HG03066 (cell line): Measurements from ENCODE around the gene RASGRF2.
"Not testable (repeated sequence)": the region's sequence is repeated elsewhere in the genome, so short reads cannot be mapped to it uniquely, and the experiment has no call there.

Experiments used
- ATAC-seq: cut with Tn5 transposase; IDR thresholded peaks from one replicate; pipeline ENCODE4 v1.9.1; 2021; ENCODE audit warnings: low read depth; ENCODE audit not compliant: unreplicated experiment

RASGRF2 gene

DNA sequence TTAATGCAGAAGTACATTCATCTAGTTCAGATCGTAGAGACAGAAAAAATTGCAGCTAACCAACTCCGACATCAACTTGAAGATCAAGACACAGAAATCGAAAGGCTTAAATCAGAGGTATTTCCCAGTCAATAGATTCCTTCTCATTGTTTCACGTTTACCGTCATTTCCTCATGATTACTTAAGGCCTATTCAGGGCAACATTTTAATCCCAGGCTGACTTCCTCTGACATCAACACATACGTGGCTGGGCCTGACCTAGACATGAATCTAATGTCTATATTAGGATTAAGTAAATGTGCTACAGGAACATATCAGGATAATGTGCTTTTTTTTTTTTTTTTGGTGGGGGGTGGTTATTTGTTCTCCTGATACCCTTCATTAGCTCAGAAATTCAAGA, 107.9 kb downstream of the RASGRF2 start:
- no peak for ATAC-seq

DNA sequence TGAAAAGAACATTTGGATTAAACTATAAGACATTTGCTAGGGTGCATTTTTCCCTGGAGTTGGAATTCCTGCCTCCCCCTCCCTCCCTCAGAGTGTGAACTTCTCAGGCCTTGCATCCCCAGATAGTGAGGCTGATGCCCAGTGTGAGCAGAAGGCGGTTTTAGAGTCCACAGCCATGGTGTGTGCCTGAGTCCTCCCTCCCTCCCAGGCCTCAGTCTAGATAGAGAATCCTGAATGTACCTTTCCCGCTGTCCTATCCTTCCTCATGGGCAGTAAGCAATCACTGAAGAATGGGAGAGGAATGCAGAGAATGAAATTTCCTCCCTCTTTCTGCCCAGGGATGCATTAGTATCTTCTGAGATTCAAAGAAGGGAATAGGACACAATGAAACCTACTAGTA, 108.5 kb downstream of the RASGRF2 start:
- no peak for ATAC-seq

DNA sequence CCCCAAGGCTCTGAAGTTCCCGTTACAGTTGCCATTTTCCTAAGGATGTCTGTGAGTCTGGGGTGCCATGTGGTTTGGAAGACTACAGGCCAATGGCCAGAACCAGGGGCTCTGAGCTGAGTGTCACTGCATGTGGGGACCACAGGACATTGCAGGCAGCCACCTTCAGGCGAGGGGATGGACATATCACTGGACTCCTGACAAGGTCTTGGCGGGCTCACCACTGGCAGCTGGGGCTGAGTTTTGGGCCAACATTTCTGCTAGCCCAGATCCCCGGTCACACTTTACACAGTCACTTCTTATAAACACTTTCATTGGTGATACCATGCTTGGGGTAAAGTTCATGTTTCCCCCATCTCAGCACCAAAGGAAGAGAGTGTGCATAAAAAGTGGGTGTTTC, 109.8 kb downstream of the RASGRF2 start:
- no peak for ATAC-seq

DNA sequence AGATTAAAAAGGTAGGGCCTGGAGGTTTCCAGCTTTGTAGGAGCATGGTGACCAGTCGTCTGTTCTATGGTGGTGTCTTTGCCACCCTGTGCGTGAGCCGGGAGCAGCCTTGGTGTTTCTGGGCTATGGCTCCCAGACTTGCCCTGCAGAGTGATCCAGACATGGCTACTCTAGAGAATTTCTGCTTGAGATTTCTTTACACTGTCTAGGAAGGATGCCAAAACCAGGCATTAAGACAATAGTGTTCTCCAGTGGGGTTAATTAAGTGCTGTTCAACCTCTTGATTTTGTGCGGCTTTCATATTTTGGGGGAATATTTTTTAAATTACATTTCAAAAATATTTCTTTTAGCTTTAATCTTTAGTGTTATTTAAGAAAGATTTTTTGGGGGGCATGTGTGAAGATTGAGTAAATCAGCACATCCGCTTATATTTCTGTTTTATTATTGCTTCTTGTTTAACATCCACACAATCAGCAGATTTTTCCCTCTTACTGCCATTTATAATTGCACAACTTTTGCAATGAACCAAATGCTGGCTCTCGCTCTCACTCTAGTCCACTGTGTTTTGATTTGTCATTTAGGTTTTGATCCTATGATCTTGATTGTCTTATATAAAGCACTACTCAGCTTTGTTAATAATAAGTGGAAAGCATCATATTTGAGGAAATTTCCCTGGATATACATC, 110.5 kb downstream of the RASGRF2 start:
- no peak for ATAC-seq

DNA sequence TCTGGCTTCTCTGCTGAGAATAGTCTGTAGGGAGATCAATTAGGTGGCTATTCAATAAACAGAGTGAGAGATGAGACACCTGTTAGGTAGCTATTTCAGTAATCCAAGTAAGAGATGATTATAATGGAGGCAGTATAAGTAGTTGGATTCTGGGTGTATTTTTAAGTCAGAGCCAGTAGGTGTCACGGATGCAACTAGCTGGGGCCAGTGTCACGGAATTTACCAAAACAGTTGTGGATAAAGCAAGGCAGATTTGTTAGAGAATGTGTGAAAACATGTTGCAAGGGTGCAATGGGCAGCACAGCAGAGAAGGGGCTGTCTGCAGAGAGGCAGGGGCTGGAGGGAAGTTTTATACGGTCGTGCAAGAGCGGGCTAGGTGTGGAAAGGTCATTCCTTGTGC, 114.9 kb downstream of the RASGRF2 start:
- ATAC-seq = no peak

DNA sequence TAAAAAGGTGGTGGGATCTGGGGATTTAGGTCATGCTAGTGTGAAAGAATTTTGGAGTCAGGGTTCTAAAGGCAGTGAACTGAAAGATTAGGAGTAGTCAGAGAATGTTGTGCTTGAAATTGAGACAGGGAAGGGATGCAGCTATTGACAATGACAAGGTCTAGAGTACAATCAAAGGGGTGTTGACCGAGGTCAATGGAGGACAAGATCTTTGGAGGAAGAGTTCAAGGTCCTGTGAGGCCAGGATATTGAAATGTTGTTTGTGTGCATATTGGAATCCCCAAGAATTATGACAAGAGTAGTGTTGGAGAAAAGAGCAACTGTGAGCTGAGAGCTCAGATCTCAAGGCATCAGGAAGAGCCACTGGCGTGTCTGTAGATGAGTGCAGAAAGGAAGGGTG, 116.9 kb downstream of the RASGRF2 start:
- ATAC-seq = no peak

DNA sequence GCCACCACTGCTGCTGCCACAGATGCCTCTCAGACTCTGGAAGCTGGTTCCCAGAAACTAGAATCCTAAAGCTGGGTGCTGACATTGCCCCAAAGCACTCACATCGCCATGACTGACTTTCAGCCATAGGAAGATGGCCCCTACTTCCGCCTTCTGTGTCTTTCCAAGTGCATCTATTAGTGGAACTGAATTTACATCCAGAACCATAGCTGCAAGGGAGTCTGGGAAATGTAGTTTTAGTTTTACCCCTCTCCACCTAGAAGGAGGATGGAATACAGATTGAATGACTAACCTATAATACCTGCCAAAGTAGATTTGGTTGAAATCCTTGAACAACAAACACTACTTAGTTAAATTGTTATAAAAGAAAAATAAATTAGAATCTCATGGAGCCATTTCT, 118.8 kb downstream of the RASGRF2 start:
- ATAC-seq = no peak

DNA sequence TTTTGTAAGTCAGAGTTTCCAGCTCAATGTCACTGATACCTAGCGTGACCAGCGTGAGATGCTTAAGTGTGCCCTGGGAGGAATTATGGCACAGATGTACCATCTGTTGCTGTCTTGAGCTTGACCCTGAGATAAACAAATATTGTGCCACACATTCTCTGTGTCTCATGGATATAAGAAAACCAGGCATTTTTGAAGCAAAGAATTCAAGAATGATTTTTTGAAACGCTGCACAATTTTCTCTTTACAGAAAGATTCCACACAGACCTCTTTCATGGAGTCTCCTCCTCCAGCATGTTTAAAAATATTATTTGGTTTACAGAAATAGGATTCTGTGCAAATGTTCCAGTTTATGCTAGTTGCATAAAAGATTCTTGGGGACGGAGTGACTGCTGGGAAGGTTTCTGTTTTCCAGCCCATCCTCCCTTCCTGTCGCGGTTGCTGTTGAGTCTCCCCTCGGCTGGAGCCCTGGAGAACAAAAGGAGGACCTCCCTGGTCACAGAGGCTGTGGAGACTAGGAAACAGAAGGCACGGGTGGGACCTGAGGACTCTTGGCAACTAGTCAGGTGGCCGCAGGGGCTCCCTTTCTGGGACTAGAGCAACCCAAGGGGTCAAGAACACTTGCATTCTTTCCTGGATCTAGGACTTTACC, 120.8 kb downstream of the RASGRF2 start:
- ATAC-seq = no peak

DNA sequence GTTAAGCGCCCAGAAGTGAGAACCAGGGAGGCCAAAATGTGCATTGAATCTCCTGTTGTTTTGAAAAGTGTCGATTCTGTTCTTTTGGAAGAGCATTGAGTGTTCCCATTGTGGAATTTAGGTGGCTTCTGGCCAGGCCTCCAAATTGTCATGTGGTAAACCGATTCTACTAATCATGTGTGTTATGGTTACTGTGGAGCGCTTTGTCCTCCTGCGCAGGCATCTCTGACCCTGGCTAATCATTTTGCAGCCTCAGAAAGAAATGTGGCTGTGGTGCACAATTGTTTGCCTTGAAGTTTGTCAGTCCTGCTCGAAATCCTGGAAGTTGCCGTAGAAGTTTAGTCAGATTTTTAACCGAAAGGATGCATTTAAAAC, 121.3 kb downstream of the RASGRF2 start:
- no peak for ATAC-seq

DNA sequence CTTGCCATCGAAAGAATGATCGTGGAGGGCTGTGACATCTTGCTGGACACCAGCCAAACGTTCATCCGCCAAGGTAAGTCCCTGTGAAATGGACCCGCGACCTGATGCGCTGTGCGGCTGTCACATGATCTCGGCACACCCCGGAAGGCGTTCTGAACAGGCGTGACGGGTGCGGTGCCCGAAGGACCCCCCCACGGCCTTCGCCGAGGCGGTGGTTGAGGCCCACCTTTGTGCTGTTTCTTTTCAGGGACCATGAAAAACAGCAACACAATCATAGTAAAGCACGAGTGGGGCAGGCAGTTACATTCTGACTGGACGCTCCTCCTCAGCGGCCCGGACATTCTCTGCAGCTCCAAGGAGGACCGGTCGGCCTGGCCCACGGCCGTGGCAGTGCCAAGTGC, 126.7 kb downstream of the RASGRF2 start:
- no peak for ATAC-seq

DNA sequence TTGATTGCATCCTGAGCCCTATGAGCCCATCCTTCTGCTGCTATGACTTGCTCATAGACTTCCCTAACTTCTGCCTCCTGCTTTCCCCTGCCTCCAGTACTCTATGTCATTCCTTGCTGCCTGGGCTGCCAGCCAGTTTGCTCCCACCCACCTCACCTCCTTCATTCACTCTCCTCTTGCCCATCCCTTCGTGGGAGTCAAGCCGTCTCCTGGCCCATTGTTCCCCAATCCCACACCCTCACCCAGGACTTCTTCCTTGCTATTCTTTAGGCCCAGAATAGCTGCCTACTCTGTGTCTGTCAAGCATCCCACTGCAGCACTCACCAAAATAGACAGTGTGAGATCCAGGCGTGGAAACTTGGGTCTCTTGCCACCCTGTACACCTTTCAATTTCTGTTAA, 131.0 kb downstream of the RASGRF2 start:
- no peak for ATAC-seq

DNA sequence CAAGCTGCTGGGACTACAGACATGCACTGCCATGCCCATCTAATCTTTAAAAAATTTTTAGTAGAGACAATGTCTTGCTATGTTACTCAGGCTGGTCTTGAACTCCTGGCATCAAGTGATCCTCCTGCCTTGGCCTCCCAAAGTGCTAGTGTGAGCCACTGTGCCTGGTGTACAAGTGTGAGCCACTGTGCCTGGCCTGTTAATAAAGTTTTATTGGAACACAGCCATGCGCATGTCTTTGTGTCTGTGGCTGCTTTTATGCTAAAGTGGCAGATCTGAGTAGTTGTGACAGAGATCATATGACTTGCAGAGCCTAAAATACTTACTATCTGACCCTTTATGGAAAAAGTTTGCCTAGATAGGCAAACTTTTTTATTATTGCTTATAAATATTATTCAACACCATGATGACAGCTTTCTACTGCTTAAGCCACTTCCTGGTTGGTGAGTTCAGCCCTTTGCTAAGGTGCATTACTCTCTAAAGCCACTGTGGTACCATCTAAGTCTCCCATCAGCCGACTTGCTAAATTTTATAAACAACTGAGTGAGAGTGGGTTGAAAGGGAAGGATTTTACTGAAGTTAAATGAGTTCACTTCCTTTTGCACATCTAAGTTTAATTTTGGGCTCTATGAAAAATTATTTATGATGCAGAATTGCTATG, 133.5 kb downstream of the RASGRF2 start:
- no peak for ATAC-seq

DNA sequence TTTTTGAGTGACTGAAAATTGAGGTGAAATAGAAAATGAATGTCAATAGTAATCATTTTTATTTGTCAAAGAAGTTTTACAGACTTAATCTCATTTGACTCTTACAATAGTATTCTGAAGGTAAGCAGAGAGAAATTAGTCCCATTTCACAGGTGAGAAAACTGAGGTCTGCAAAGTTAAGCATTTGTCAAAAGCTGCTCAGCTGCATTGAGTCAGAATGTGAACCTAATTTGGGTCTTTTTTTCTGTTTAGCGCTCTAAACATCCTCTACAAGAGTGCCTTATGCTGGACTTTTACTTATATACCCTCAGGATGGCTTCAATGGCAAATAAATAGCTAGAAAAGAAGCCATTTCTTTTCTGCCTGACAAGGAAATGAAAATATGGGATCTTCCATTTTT, 135.7 kb downstream of the RASGRF2 start:
- no peak for ATAC-seq

DNA sequence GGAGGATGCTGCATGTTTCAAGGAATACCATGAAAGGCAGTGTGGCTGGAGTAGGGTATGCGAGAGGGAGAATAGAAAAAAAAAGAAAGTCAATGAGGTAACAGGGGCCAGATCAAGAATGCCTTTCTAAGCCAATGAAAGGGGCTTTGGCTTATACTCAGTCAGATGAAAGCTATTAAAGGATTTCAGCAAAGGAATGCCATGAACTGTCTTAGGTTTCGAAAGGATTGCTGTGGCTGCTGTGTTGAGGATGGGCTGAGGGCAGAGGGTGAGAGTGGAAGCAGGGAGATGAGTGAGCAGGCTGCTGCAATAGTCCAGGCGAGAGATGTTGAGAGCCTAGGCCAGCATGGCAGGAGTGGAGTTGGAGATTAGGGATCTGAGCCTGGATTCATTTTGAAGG, 137.6 kb downstream of the RASGRF2 start:
- ATAC-seq = no peak

DNA sequence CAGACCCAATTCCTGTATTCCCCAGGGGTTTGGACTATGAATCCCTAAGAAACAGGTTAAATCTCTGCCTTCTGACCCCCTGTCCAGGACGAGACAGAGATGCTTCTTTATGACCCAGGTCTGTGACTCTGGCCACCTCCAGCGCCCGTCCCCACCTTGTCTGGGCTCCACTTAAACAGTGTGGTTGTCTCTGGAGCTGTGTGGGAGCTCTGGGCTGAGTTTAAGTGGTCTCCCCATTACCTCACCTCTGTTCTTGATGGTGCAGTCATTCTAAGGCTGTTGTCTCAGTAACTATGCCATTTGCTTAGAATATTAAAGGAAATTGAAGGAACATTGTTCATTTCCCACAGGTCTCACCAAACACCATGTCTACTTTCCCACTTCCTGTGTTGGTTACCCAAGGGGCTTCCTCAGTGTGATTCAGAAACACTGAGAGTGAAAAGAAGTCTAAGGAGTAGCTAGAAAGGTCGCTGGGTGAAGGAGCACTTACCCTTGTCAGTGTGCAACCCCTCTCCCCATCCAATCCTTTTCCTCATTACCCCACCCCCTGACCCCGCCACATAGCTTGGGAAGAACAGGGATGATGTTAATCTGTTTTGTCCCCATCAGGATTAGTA, 145.2 kb downstream of the RASGRF2 start:
- ATAC-seq = no peak

DNA sequence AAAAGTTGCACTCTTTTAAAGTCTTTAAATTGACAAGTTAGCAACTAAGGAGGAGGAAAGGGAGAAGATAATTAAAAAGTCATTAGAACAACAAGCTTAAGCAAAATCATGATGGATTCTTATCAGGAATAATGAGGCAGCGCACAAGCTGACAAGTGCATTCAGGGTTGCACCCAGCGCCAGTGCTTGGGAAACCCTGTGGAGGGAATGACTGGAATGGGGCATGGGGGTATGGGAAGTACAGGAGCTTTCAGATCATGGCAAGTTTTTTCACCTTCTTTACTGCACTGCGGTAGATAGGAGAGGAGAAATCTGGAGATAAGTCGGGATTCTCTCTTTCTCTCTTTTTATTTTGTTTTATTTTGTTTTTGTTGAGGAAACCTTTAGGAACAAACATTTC, 155.1 kb downstream of the RASGRF2 start:
- no peak for ATAC-seq

DNA sequence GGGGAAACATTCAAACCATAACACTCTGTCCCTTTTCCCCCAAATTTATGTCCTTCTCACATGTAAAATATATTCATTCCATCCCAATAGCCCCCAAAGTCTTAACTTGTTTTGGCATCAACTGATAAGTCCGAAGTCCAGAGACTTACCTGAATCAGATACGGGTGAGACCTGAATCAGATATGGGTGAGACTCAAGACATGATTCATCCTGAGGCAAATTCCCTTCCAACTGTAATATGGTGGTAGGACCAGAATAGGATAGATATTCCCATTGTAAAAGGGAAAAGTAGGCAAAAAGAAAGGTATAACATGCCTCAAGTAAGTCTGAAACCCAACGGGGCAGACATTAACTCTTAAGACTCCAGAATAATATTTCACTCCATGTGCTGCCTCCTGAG, 157.4 kb downstream of the RASGRF2 start:
- no peak for ATAC-seq

DNA sequence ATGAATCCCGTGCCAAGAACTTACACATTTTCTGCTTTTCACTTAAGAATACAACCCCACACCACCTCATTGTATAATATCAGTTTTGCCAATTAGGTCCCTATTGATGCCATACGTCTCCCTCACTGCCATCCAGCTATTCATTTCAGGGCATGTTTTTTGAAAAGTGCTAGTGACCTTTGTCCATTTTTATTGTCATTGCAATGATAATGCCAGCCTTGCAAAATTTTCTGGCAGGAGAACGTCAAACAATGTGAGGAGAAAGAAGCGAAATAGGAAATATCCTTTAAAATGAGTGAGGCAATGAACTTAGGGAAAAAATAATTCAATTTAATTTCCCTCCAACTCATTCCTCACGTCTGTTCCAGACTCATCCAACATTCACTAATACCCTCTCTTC, 161.1 kb downstream of the RASGRF2 start:
- ATAC-seq = no peak

DNA sequence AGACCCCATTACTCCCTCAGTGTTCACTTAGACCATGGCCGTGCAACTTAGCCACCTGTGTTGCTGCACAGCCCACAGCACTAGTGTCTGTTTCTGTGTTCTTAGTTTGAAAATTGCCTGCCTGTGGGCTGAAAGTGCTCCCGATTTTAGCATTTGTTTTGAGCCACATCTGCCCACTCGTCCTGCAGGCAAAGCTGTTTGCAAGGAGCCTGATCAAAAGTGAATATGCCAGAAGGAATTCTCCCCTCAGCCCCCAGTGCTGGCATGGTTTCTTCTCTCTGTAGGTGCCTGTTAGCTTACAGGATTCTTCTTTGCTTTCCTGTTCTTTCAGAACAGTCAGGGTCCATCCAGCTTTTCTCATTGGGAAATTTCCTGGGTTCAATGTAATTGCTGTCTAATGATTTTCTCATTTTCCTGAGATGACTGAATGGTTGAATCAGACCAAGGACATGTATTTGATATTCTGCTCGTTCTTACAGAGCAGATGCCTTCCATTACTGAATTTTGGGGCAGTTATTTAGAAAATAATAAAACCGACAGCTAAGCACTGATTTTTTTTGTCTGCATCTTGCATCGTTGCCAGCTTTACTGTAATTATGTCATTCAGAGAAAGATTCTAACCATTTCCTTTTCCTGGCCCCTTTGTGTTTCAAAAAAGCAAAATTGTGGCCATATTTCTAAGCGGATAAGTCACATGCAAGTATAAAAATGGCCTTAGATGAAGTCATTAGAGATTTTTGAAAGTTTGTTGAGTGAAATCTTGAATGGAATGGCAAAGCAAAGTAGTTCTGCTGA, 161.9 kb downstream of the RASGRF2 start:
- ATAC-seq = no peak

DNA sequence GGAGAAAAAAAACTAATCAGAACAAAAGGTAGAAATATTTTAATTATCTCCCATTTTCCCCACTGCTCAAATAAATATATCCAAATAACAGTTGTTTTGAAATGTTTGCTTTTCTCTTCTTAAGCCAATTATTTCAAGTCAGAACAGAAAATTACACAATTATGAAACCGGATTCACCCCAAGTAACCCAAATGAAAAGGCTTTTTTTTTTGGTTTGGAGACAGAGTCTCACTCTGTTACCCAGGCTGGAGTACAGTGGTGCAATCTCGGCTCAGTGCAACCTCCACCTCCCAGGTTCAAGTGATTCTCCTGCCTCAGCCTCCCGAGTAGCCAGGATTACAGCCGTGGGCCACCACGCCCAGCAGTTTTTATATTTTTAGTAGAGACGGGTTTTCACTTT, 164.5 kb downstream of the RASGRF2 start:
- not testable (repeated sequence) for ATAC-seq

DNA sequence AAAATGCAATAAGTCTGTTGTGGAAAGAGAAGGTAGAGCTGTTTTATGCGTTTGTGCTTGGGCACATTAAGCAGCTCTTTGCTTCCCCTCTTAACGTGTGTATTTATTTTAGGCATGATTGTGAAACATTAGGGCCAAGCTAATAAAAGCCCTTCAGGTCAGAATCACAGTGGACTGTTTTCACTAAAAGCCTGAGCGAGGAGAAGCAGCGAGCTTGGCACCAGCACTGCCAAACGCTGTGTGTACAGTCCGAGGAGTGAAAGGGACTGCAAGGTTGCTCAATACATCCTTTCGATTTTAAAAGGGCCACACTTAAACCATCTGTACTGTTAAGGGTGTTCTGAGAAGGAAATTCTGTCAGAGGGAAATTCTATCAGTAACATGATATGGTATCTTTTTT, 165.8 kb downstream of the RASGRF2 start:
- ATAC-seq = no peak
